ENCODE results near the gene SMARCA1. TPM values are rescaled to one million over a fixed set of nuclear protein-coding genes. Genes with fewer than 3 reads are reported as not detected.
A peak's percentile ranks its signal among the peaks of the same experiment; 100 is the strongest.
"Not testable (repeated sequence)": the region's sequence is repeated elsewhere in the genome, so short reads cannot be mapped to it uniquely, and the experiment has no call there.

SMARCA1 gene
- under 1 TPM; 0.21 to 0.23 TPM for total RNA-seq

GRCh38 chrX:129523079-129523911 lies at the start of gene SMARCA1:
Gene SMARCA1, minus strand, starts transcription at chrX:129523490. Its CDS starts 120 bp downstream, at chrX:129523370.
- Mint-ChIP-seq H3K27me3 (peaks cover 10% of the 10 kb centered on the region), H3K4me3 (peak within 1 kb of the TSS; percentile 69), H3K27ac (no peak within 1 kb of the TSS), H3K4me1 (no peaks in the 10 kb centered on the region), H3K9me3 (ENCODE audit: low read depth) (no peaks in the 10 kb centered on the region), H3K36me3 (ENCODE audit: low read depth) (no peaks in the 10 kb centered on the region)
- DNase-seq (peak; percentile 6), ATAC-seq (no peak)
- ChIA-PET CTCF (no interaction called here), POLR2A (no interaction called here)
- intact Hi-C loops (cut with DNase I, micrococcal nuclease): no loop called here

GRCh38 chrX:129572422-129572821 lies 49.1 kb upstream of the SMARCA1 start:
- Mint-ChIP-seq H3K27me3 (no peaks in the 10 kb centered on the region), H3K27ac (no peak overlapping the region), H3K9me3 (ENCODE audit: low read depth) (no peaks in the 10 kb centered on the region), H3K4me3 (no peak overlapping the region), H3K4me1 (no peaks in the 10 kb centered on the region), H3K36me3 (ENCODE audit: low read depth) (peaks cover 2% of the 10 kb centered on the region)
- intact Hi-C loops (cut with DNase I, micrococcal nuclease): no loop called here
- ATAC-seq: no peak
- DNase-seq: no peak
- ChIA-PET POLR2A (no interaction called here), CTCF (no interaction called here)

- ATAC-seq (no peak), DNase-seq (no peak)
- ChIA-PET CTCF (no interaction called here), POLR2A (no interaction called here)
- peaks cover 6% of the 10 kb centered on the region for H3K36me3 Mint-ChIP-seq (ENCODE audit: low read depth)
- peaks cover 11% of the 10 kb centered on the region for H3K4me1 Mint-ChIP-seq
- H3K4me3 Mint-ChIP-seq: no peak overlapping the region
- no peaks in the 10 kb centered on the region for H3K9me3 Mint-ChIP-seq (ENCODE audit: low read depth)
- intact Hi-C loops (cut with DNase I, micrococcal nuclease): no loop called here
- no peaks in the 10 kb centered on the region for H3K27me3 Mint-ChIP-seq
- no peak overlapping the region for H3K27ac Mint-ChIP-seq
These were observed 45.1 kb upstream of the SMARCA1 start for GRCh38 chrX:129568349-129568748.

- peak overlapping the region; percentile 14 for H3K27ac Mint-ChIP-seq
- ChIA-PET CTCF (no interaction called here), POLR2A (no interaction called here)
- peaks cover 14% of the 10 kb centered on the region for H3K36me3 Mint-ChIP-seq (ENCODE audit: low read depth)
- no peaks in the 10 kb centered on the region for H3K27me3 Mint-ChIP-seq
- intact Hi-C loops (cut with DNase I, micrococcal nuclease): no loop called here
- peaks cover 11% of the 10 kb centered on the region for H3K4me1 Mint-ChIP-seq
- no peak overlapping the region for H3K4me3 Mint-ChIP-seq
- no peaks in the 10 kb centered on the region for H3K9me3 Mint-ChIP-seq (ENCODE audit: low read depth)
- no peak for ATAC-seq
- DNase-seq: no peak
These were observed 42.8 kb upstream of the SMARCA1 start for GRCh38 chrX:129566073-129566472.

GRCh38 chrX:129565046-129565650 lies 41.9 kb upstream of the SMARCA1 start:
- intact Hi-C loops (cut with DNase I, micrococcal nuclease): no loop called here
- Mint-ChIP-seq H3K36me3 (ENCODE audit: low read depth) (peaks cover 14% of the 10 kb centered on the region), H3K27me3 (no peaks in the 10 kb centered on the region), H3K4me1 (peaks cover 11% of the 10 kb centered on the region), H3K9me3 (ENCODE audit: low read depth) (no peaks in the 10 kb centered on the region), H3K4me3 (no peak overlapping the region), H3K27ac (no peak overlapping the region)
- ChIA-PET POLR2A (no interaction called here), CTCF (no interaction called here)
- no peak for DNase-seq
- ATAC-seq: no peak

GRCh38 chrX:129564345-129564744 lies 41.1 kb upstream of the SMARCA1 start:
- ATAC-seq; POLR2A ChIA-PET; intact Hi-C loops (cut with DNase I, micrococcal nuclease); H3K27me3 Mint-ChIP-seq; H3K4me3 Mint-ChIP-seq; H3K27ac Mint-ChIP-seq; DNase-seq; H3K9me3 Mint-ChIP-seq (ENCODE audit: low read depth); CTCF ChIA-PET: not testable (repeated sequence)
- Mint-ChIP-seq H3K36me3 (ENCODE audit: low read depth) (peaks cover 18% of the 10 kb centered on the region), H3K4me1 (peaks cover 11% of the 10 kb centered on the region)

- H3K4me3 Mint-ChIP-seq: no peak overlapping the region
- peaks cover 11% of the 10 kb centered on the region for H3K4me1 Mint-ChIP-seq
- H3K27ac Mint-ChIP-seq: no peak overlapping the region
- ATAC-seq: no peak
- CTCF ChIA-PET: no interaction called here
- H3K36me3 Mint-ChIP-seq (ENCODE audit: low read depth): peaks cover 18% of the 10 kb centered on the region
- no peaks in the 10 kb centered on the region for H3K27me3 Mint-ChIP-seq
- no peaks in the 10 kb centered on the region for H3K9me3 Mint-ChIP-seq (ENCODE audit: low read depth)
- POLR2A ChIA-PET: no interaction called here
- intact Hi-C loops (cut with DNase I, micrococcal nuclease): no loop called here
- no peak for DNase-seq
These were observed 38.2 kb upstream of the SMARCA1 start for GRCh38 chrX:129561453-129561852.

GRCh38 chrX:129559783-129560182 lies 36.5 kb upstream of the SMARCA1 start:
- ChIA-PET CTCF (interaction anchor here (0.6 kb wide), 1 partner anchor 785 kb away, joined by 3 read pairs; no protein-coding TSS in a partner anchor), POLR2A (no interaction called here)
- Mint-ChIP-seq H3K27me3 (no peaks in the 10 kb centered on the region), H3K27ac (no peak overlapping the region), H3K9me3 (ENCODE audit: low read depth) (no peaks in the 10 kb centered on the region), H3K36me3 (ENCODE audit: low read depth) (peaks cover 14% of the 10 kb centered on the region), H3K4me1 (no peaks in the 10 kb centered on the region), H3K4me3 (no peak overlapping the region)
- ATAC-seq (no peak), DNase-seq (no peak)
- intact Hi-C loops (cut with DNase I, micrococcal nuclease): no loop called here

GRCh38 chrX:129557844-129558480 lies 34.7 kb upstream of the SMARCA1 start:
- Mint-ChIP-seq H3K27ac (no peak overlapping the region), H3K4me3 (no peak overlapping the region), H3K27me3 (no peaks in the 10 kb centered on the region), H3K9me3 (ENCODE audit: low read depth) (no peaks in the 10 kb centered on the region), H3K4me1 (no peaks in the 10 kb centered on the region), H3K36me3 (ENCODE audit: low read depth) (peaks cover 11% of the 10 kb centered on the region)
- ChIA-PET POLR2A (no interaction called here), CTCF (interaction anchor here (1.0 kb wide), 1 partner anchor 11 kb away, joined by 3 read pairs; no protein-coding TSS in a partner anchor)
- intact Hi-C loops (cut with DNase I, micrococcal nuclease): no loop called here
- DNase-seq: no peak
- ATAC-seq: no peak

GRCh38 chrX:129556806-129557315 lies 33.6 kb upstream of the SMARCA1 start:
- H3K36me3 Mint-ChIP-seq (ENCODE audit: low read depth): peaks cover 3% of the 10 kb centered on the region
- no peaks in the 10 kb centered on the region for H3K9me3 Mint-ChIP-seq (ENCODE audit: low read depth)
- H3K4me3 Mint-ChIP-seq: no peak overlapping the region
- ChIA-PET POLR2A (no interaction called here), CTCF (no interaction called here)
- H3K4me1 Mint-ChIP-seq: no peaks in the 10 kb centered on the region
- no peak overlapping the region for H3K27ac Mint-ChIP-seq
- DNase-seq: no peak
- intact Hi-C loops (cut with DNase I, micrococcal nuclease): no loop called here
- no peak for ATAC-seq
- no peaks in the 10 kb centered on the region for H3K27me3 Mint-ChIP-seq

- ATAC-seq; POLR2A ChIA-PET; H3K27me3 Mint-ChIP-seq; CTCF ChIA-PET; DNase-seq; H3K4me1 Mint-ChIP-seq; H3K36me3 Mint-ChIP-seq (ENCODE audit: low read depth); intact Hi-C loops (cut with DNase I, micrococcal nuclease); H3K4me3 Mint-ChIP-seq; H3K9me3 Mint-ChIP-seq (ENCODE audit: low read depth); H3K27ac Mint-ChIP-seq: not testable (repeated sequence)
These were observed 31.5 kb upstream of the SMARCA1 start for GRCh38 chrX:129554816-129555215.
